GM19328 (cell line): ENCODE measurements around the gene HSPG2.
"Not testable (repeated sequence)": the region's sequence is repeated elsewhere in the genome, so short reads cannot be mapped to it uniquely, and the experiment has no call there.

Source experiments
- ATAC-seq: cut with Tn5 transposase; IDR thresholded peaks from one replicate; pipeline ENCODE4 v1.9.1; 2021; ENCODE audit warnings: mild to moderate bottlenecking, moderate library complexity; ENCODE audit not compliant: unreplicated experiment

HSPG2 gene

GRCh38 chr1:21914880-21915640, 22.1 kb downstream of the HSPG2 start:
- no peak for ATAC-seq

- no peak for ATAC-seq
Measured at GRCh38 chr1:21914450-21914849, 22.7 kb downstream of the HSPG2 start.

GRCh38 chr1:21913763-21914162, 23.3 kb downstream of the HSPG2 start:
- ATAC-seq: no peak

GRCh38 chr1:21913258-21913657, 23.9 kb downstream of the HSPG2 start:
- no peak for ATAC-seq

- no peak for ATAC-seq
Measured at GRCh38 chr1:21912038-21912758, 24.9 kb downstream of the HSPG2 start.

GRCh38 chr1:21911205-21912001, 25.7 kb downstream of the HSPG2 start:
- ATAC-seq: no peak

- no peak for ATAC-seq
Measured at GRCh38 chr1:21910558-21911204, 26.4 kb downstream of the HSPG2 start.

GRCh38 chr1:21909787-21910503, 27.2 kb downstream of the HSPG2 start:
- ATAC-seq: no peak

- ATAC-seq: no peak
Measured at GRCh38 chr1:21909286-21909759, 27.8 kb downstream of the HSPG2 start.

GRCh38 chr1:21907737-21908534, 29.2 kb downstream of the HSPG2 start:
- ATAC-seq: not testable (repeated sequence)

GRCh38 chr1:21907079-21907418, 30.1 kb downstream of the HSPG2 start:
- ATAC-seq: no peak

- no peak for ATAC-seq
Measured at GRCh38 chr1:21906173-21907078, 30.7 kb downstream of the HSPG2 start.

- ATAC-seq: no peak
Measured at GRCh38 chr1:21904704-21905520, 32.2 kb downstream of the HSPG2 start.

- no peak for ATAC-seq
Measured at GRCh38 chr1:21904454-21904703, 32.7 kb downstream of the HSPG2 start.

GRCh38 chr1:21903638-21904453, 33.3 kb downstream of the HSPG2 start:
- ATAC-seq: no peak

- ATAC-seq: no peak
Measured at GRCh38 chr1:21902026-21903012, 34.8 kb downstream of the HSPG2 start.
